CD4-positive, alpha-beta T cell treated with Interleukin-21 for 1 hour (primary cell): ENCODE results near the gene PPP2R5E.
A peak's percentile ranks its signal among the peaks of the same experiment; 100 is the strongest.

ENCODE experiments used
- DNase-seq: peaks from one replicate; pipeline ENCODE4 v3.0.0-alpha.2; 2020

The PPP2R5E gene

GRCh38 chr14:63470962-63471793 is 72.0 kb downstream of the PPP2R5E start:
- DNase-seq, result peak; percentile 24

- no peak for DNase-seq
Observed at GRCh38 chr14:63468294-63468693, 74.9 kb downstream of the PPP2R5E start.

GRCh38 chr14:63467440-63468072 is 75.6 kb downstream of the PPP2R5E start:
- no peak for DNase-seq

GRCh38 chr14:63465347-63465746 is 77.8 kb downstream of the PPP2R5E start:
- no peak for DNase-seq

GRCh38 chr14:63460680-63461369 is 82.4 kb downstream of the PPP2R5E start:
- no peak for DNase-seq

GRCh38 chr14:63459738-63460137 is 83.4 kb downstream of the PPP2R5E start:
- DNase-seq, result no peak

GRCh38 chr14:63457498-63457897 is 85.7 kb downstream of the PPP2R5E start:
- no peak for DNase-seq

GRCh38 chr14:63454863-63455622 is 88.1 kb downstream of the PPP2R5E start:
- no peak for DNase-seq

- no peak for DNase-seq
Observed at GRCh38 chr14:63454436-63454835, 88.7 kb downstream of the PPP2R5E start.

- DNase-seq, result no peak
Observed at GRCh38 chr14:63453443-63453936, 89.7 kb downstream of the PPP2R5E start.

GRCh38 chr14:63452796-63453195 is 90.4 kb downstream of the PPP2R5E start:
- DNase-seq, result no peak

GRCh38 chr14:63448841-63449240 is 94.3 kb downstream of the PPP2R5E start:
- DNase-seq, result no peak

- DNase-seq, result no peak
Observed at GRCh38 chr14:63444588-63444987, 98.6 kb downstream of the PPP2R5E start.

- no peak for DNase-seq
Observed at GRCh38 chr14:63443988-63444387, 99.2 kb downstream of the PPP2R5E start.

- no peak for DNase-seq
Observed at GRCh38 chr14:63443361-63443760, 99.8 kb downstream of the PPP2R5E start.

GRCh38 chr14:63438065-63438757 is 105.0 kb downstream of the PPP2R5E start:
- peak; percentile 38 for DNase-seq

- no peak for DNase-seq
Observed at GRCh38 chr14:63436286-63437098, 106.7 kb downstream of the PPP2R5E start.

- no peak for DNase-seq
Observed at GRCh38 chr14:63435838-63436237, 107.3 kb downstream of the PPP2R5E start.

- no peak for DNase-seq
Observed at GRCh38 chr14:63435204-63435603, 108.0 kb downstream of the PPP2R5E start.

GRCh38 chr14:63432888-63433552 is 110.2 kb downstream of the PPP2R5E start:
- no peak for DNase-seq

- DNase-seq, result no peak
Observed at GRCh38 chr14:63432228-63432627, 110.9 kb downstream of the PPP2R5E start.
